ENCODE data around the gene SDK2.

SDK2 gene

DNA sequence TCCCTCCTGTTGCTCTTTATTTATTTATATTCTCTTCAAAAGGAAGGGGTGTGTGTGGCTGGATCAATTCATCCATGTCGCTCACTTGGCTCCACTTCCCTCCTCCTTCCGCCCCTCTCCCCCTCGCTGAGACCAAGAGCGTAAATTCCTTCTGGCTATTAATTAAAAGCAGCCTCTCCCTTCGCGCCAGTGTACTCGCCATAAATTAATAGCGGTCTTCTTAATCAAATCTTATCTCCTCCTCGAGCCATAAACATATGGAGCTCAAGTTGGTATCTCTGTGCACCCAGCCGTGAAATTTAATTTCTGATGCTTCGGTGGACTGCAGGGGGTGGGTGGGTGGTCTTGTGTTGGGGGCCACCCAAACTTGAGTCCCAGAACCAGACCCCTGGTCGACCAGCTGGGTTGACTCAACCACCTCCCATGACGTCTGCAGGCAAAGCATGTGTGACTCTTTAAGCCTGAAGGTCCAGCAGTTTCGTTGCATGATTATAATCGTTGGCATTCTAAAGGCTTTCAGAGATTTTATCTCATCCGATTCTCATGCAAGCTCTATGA is 57.9 kb downstream of the SDK2 start:
- DNase-seq (ENCODE audit: low spot score) = no peak

DNA sequence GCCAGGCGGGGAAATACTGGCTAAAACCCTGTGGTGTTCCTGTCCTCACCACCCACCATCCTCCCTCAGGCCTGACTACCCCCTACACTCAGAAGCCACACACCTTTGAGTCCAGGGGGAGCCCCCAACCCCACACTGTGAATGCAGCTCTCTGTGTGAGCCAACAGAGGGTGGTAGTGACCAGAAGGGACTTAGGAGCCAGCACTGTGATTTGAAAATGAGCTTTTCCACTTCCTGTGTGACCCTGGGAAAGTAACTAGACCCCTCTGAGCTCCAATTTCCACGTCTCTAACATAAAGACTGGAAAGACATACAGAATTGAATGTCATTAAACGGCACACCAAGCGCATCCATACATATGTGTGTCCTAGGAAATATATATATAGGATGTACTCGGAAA is 58.7 kb downstream of the SDK2 start:
- no peak for DNase-seq (ENCODE audit: low spot score)

DNA sequence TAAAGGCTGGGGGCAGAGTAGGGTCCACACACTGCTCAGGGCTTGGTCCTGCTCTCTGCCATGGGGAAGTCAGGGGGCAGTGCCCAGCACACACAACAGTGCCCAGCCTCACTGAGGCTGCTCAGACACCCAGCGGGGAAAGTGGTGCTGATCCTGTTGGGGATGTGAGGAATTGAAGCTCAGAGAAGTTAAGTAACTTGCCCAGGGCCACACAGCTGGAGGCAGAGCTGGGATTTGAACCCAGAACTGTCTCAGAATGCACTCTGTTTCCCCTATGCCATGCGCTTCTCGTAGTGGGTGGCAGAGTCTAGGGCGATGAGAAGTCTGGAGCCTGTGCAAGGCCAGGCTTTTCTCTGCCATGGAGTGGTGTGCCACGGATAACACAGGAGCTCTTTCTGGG is 59.3 kb downstream of the SDK2 start:
- DNase-seq (ENCODE audit: low spot score) = no peak

DNA sequence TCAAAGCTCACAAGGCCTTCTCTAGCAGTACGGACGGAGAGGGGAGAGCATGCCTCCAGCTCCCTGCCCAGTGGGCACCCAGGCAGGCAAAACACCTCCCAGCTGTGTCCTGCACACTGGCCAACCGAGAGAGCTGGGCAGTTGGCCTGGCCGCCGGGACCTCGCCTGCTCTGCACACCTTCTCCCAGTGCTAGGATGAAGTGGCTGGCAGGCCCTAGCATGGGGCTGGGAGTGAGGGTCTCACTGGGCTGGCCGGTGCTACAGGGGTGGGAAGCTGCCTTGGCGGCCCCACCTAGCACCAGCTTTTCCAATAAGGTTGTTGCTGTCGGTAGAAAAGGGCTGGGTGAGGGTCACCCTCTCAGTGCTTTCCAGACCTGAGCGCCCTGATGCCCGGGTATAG is 60.2 kb downstream of the SDK2 start:
- DNase-seq (ENCODE audit: low spot score) = no peak

GRCh38 chr17:73582821-73583220 is 61.4 kb downstream of the SDK2 start:
- no peak for DNase-seq (ENCODE audit: low spot score)

- no peak for DNase-seq (ENCODE audit: low spot score)
Observed at GRCh38 chr17:73582359-73582758, 61.9 kb downstream of the SDK2 start.

DNA sequence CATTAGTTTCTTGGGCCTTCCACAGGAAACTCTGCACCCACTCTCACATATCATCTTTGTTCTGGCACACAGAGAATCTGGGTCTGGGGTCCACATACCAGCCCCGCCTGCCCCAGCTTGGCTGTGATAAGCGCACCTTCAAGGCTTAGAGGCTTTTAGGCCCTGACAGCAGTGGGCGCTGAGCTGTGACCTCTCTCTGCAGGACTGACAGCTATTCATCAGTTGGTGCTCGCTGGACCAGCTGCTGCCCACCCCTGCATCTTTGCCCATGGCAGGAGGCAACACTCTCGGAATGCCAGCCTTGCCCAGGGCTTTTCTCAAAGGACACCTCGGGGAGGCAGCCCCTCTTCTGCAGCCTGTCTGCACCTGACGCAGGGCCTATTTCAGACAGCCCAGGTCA is 62.9 kb downstream of the SDK2 start:
- no peak for DNase-seq (ENCODE audit: low spot score)

- no peak for DNase-seq (ENCODE audit: low spot score)
Observed at GRCh38 chr17:73580073-73580710, 64.1 kb downstream of the SDK2 start.

- no peak for DNase-seq (ENCODE audit: low spot score)
Observed at GRCh38 chr17:73576556-73577098, 67.6 kb downstream of the SDK2 start.

DNA sequence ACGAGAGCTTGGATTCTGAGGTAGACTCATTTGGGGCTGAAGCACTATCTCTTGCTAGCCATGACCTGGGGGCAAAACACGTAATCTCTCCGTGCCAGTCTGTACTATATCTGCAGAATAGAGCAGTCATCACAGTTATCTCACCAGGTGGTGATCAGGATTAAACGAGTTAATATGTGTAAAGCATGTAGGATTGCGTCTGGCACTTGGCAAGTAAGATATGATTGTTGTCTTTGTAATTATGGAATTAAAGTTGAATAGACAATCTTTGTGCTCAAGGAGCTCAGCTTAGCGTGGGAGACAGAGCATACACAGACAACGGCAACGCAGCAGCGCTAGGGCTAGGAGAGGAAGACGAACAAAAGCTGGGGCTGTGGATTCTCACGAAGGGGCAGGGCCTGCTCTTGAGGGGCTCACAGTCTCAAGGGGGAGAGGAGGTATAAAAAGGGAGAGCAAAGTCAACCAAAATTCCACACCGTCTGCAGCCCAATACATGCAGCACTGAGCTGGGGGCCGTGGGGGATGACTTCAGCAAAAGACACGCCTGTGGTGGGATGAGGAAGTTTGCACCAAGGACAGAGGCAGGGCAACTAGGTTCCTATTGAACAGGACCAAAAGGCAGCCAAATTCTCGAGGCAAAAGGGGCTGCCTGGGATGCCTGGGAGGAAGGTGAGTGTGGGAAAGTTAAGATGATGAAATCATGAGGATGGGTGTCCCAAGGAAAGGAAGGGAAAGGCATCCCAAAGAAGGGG is 68.6 kb downstream of the SDK2 start:
- DNase-seq (ENCODE audit: low spot score) = no peak

- DNase-seq (ENCODE audit: low spot score) = no peak
Observed at GRCh38 chr17:73571511-73572130, 72.6 kb downstream of the SDK2 start.

DNA sequence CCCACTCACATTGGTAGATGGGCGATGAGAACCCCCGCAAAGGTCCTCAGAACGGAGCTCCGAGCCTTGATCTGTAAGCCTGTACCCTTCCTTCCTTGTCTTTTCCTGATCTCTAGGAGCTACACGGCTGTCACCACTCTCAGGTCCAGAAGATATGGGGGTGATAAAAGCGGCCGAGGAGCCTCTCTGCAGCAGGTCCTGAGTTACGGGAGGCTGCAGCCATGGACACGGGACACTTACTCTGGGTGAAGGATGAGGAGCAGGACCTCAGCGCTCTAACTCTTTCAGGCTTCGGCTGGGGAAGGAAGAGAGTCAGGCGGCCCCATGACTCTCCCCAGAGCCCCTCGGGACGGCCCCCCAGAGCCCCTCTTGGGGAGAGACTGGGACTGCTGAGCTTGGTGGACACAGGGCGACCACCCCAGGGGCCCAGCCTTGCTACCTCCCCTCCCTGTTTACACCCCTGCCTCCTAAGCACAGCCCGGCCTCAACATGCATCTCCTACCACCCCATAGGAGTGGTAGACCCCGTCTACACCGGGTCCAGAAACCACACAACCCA is 74.4 kb downstream of the SDK2 start:
- DNase-seq (ENCODE audit: low spot score) = no peak

DNA sequence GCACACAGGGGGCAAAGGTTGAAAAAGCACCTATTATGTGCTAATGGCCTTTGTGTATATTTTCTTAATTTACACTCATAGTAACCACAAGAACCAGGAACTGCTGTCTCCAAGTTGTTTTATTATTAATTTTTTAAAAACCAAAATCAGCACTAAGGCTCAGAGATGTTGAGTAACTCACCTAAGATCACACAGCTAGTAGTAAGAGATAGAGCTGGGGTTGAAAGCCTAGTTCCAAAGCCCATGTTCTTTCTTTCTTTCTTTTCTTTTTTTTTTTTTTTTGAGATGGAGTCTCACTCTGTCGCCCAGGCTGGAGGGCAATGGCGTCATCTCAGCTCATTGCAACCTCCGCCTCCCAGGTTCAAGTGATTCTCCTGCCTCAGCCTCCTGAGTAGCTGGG is 75.3 kb downstream of the SDK2 start:
- DNase-seq (ENCODE audit: low spot score) = no peak

GRCh38 chr17:73566905-73567782 is 77.1 kb downstream of the SDK2 start:
- DNase-seq (ENCODE audit: low spot score) = no peak

DNA sequence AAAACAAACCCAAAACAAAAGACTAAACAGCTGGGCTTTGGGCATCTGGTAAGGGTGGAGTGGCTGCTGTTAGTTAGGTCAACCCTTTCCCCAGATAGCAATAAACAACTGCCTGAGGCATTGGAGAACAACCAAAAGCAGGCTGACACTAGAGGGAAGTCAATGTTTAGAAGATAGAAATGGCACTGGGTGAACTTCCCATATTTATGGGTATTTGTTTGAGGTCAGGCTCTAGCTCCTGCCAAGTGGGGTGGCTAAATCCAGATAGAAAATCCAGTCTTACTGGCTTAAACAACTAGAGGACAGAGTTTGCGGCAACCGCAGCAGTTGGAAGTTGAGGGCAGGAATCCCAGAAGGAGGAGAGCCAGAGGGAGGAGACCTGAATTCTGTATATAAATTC is 79.4 kb downstream of the SDK2 start:
- DNase-seq (ENCODE audit: low spot score) = no peak

- no peak for DNase-seq (ENCODE audit: low spot score)
Observed at GRCh38 chr17:73562896-73563295, 81.3 kb downstream of the SDK2 start.

- DNase-seq (ENCODE audit: low spot score) = no peak
Observed at GRCh38 chr17:73561111-73561510, 83.1 kb downstream of the SDK2 start.

GRCh38 chr17:73560661-73561060 is 83.6 kb downstream of the SDK2 start:
- no peak for DNase-seq (ENCODE audit: low spot score)

GRCh38 chr17:73559532-73559931 is 84.7 kb downstream of the SDK2 start:
- no peak for DNase-seq (ENCODE audit: low spot score)

GRCh38 chr17:73555199-73555960 is 88.9 kb downstream of the SDK2 start:
- DNase-seq (ENCODE audit: low spot score) = no peak

DNA sequence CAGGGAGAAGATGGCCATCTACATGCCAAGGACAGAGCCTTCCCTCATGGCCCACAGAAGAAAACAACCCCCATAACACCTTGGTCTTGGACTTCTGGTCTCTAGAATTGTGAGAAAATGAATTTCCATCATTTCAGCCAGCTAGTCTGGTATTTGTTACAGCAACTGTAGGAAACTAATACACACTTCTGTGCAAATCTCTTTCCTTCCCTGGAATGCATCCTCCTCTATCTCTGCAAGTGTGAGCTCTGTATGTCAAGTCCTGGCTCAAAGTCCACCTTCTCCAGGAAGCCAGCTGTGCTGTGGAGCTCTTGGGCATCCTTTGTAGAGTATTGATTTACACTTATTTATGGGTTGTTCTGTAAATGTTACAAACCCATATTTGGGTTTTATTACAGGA is 89.7 kb downstream of the SDK2 start:
- no peak for DNase-seq (ENCODE audit: low spot score)

All from SW480 (cell line).